Stimulated activated CD4-positive, alpha-beta T cell treated with anti-CD3 and anti-CD28 coated beads, TNF-alpha, amount 100 ng/mL, for 4 hours (primary cell): ENCODE results near the gene GRM4.

Source experiments
- DNase-seq, 3 experiments: peaks; one replicate each; pipeline ENCODE4 v3.0.0-alpha.2; 2020; ENCODE audit warnings: low read depth in 3 of 3

The GRM4 gene

DNA sequence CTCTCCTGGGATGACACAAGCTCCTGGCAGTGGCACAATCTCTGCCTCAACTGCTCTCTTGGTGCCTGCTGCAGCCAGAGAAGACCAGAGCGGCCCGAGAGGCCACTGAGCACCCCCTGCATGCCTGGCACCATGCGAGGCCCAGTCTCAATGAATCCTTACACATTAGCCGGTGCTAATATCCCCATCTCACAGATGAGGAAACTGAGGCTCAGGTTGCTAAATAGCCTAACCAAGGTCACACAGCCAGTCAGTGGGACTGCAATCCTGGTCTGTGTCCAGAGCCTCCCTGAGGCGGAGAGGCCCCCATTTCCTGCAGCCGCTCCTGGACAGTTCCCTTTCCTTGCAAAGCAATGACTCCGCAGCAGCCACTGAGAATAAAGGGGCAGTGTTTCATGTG, 81.2 kb downstream of the GRM4 start:
- DNase-seq, result no peak

DNA sequence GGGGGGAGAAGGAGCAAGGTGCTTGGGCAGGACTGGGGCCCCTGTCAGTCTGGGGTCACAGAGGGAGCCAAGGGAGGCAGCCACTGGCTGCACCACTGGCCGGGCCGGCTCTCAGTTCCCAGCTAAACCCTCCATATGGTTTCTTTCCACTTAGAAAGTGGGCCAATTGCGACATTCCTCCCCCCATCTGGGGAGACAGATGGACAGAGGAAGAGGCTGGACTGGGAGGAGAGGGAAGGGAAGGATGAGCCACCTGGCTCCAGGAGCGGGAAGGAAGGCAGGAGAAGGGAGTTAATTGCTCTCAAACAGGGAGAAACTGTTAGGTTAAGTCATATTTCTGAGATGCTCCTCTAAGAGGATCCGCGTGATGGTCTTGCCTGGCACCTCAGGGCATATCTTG, 82.2 kb downstream of the GRM4 start:
- DNase-seq, result no peak

DNA sequence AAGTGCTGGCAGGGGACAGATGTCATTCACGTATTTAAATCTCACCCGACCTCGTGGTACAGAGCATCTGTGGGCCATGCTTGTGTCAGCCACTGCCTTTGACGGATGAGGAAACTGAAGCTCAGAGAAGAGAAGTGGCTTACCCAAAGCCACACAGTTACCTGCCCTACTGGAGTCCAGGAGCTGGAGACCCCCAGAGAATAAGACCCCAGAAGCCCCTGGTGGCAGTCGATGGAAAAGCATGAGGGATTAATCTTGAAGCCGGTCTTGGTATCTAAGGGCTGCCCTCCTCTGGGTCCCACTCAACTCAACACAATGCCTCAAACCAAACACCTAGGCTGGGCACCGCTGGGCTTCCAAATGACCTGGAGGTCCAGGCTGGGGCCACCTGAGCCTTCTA, 83.1 kb downstream of the GRM4 start:
- DNase-seq, result no peak

DNA sequence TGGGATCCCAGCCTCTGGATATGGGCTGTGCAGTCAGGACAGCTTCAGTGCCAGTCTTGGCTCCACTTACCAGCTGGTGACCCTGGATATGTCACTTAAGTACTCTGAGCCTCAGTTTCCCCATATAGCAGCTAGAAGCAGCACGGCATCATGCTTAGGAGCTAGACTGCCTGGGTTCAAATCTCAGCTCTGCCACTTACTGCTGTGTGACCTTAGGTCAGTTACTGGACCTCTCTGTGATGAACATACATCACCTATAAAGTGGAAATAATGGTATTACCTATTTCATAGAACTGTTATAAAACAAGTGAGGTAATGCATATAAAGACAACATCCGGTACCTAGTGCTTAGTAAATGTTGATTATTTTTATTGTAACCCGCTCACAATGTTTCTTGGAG, 83.7 kb downstream of the GRM4 start:
- no peak for DNase-seq

DNA sequence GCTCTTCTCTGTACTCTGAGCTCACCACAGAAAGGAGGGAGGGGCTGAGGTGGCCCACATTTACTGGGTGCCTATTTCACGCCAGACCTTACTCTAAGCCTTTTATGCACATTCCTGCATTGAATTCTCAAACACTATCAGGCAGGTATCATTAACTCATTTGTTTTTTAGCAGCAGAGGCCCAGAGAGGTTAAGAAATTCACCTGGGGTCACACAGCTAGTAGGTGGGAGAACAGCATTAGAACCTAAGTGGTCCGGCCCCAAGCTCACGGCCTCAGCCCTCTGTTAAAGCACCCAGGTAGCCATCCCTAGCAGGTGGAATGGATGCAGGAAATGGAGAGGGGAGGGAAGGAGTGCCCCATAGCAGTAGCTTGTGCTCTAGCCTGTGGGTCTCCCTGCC, 84.5 kb downstream of the GRM4 start:
- no peak for DNase-seq

DNA sequence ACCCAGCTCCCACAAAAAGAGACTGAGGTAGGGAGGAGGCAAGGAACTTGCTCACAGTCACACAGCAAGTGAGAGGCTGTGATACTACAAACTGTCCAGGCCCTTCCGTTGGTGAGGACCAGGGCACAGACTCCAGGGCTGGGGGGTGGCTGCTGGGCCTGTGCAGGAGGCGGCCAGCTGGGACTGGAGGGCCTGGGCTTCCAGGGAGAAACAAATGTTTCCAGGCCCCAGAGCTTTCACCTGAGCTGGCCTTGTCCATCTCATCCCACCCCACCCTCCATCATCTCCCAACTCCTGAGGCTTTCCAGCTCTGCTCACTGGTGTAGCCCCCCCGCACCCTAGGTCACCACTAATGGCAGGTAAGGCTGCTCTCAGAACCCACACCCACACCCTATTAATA, 86.0 kb downstream of the GRM4 start:
- no peak for DNase-seq

DNA sequence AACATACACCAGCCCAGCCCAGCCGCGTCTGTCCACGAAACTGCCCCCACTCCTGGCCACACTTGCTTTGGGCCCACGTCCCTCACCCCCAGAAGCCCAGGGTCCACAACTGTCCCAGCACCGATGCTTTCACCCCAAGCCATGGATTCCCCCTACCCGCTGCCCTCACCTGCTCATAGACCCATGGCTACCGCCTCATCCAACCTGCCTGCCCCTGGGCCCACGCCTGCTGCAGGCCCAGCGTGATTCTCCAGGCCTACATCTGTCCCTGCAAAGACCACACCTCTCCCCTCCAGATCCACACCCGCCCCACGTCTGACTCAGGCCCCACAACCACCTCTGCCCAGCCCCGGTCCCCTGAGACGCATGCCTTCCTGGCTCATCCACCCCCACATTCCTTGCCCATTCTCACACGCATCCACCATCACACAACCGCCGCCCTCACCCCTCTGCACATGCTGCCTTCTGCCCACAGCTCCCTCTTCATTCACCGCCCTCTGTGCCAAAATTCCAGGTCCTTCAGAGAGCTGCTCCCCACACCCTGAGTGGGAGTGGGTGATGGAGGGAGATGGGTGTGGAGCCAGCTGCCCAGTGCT, 86.7 kb downstream of the GRM4 start:
- DNase-seq, result no peak

DNA sequence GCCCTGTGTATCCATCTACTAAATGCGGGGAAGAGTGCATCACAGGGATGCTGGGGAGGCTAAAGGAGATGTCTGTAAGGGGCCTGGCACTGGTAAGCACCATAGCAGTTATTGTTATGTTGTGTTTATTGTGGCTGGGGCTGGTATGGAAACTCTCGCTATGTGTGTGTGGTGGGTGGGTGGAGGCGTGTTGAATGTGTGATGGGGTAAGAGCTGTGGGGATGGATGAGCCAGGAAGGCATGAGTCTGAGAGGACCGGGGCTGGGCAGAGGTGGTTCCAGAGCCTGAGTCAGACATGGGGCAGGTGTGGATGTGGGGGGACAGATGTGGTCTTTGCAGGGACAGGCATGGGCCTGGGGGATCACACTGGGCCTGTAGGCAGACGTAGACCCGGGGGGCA, 88.1 kb downstream of the GRM4 start:
- no peak for DNase-seq

DNA sequence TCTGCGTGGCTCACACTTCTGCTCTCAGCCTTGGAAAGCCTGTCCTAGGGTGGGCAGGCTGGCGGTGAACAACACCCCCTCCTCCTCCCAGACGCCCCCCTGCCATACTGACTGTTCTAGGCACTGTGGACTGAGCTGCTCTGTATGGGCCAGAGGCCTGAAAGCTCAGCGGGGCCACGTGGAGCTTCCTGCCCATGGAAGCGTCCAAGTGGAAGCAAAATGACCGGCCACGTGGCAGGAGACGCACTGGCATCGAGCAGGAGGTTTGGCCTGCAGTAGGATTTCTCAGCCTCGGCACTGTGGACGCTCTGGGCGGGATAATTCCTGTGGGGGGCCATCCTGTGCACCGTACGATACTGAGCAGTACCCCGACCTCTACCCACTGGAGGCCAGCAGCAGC, 88.7 kb downstream of the GRM4 start:
- no peak for DNase-seq

DNA sequence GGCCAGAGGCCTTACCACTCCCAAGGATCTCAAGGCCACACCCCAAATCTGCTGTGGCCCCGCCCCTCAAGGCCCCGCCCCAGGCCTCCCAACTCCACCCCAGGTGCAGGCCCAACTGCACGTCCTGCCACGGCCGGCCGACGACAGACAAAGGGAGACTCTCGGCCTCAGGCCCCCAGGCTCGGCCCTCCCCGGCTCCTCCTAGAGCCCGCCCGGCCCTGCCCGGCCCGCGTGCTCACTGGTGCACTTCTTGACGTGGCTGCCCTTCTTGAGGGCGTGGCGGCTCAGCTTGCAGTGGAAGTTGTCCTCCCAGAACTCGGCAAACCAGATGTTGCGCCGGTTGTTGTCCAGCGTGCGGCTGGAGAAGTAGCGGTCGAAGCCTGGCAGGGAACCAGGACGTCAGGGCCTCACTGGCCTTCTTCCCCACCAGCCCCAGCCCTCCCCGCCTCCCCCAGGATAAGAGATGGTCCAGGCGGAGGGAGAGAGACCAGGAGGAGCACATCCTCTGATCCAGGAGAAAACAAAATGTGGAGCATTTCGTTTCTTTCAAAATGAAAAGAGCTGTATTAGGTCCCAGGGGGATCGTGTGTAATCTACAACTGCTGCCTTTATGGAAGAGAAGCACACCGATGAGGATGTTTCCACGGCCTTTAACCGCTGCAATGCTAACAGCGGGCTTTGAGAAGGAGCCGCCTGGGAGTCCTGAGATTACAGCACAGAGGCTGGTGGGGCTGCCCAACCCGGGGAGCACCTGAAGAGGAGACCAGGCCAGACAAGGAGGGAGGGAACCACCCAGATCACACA, 89.4 kb downstream of the GRM4 start:
- no peak for DNase-seq

DNA sequence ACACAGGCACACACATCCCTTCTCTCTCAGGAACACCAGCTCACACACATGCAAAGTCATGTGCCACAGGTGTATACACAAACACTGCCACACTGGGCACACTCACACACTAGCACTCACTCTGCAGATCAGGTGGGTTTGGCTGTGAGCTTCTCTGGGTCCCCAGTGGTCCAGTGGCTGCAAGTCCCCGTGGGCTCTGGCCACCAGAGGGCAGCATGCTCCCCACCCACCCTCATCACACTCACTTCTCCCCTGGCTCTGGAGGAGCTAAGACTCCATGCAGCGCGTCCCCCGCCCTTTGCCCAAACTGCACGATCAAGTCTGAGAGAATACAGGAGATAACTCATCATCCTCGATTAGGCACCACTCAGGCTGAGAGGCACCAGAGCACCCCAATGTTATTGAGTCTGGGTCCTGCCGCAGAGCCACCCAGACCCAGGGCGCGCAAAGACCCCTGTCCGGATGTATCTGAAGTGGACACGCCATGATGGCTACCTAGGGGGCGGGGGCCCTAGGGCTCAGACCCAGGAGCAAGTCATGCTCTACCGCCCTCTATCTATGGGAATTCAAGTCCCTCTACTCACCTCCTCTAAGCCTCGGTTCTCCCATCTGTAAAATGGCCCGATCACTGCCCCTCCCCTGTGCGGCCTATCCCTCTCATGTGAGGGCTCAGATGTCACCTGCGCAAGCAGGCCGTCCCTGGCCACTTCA, 90.5 kb downstream of the GRM4 start:
- DNase-seq, result peak; percentile 33 to 46 (median 44)

DNA sequence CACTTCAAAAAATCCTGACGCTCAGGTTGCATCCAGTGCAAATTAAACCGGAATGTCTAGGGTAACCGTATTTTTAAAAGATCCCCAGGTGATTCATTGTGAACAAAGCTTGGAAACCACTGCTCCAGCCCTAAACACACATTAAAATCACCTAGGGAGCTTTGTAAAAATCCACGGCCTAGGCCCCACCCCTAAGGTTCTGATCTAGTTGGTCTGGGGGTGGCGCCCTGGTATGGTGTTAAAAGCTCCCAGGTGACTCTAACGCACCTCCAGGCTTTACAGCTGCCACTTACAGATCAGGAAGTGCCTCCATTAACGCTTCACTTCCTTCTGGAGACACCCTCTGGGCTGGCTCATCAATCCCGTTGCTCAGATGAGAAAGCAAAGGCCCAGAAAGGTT, 92.2 kb downstream of the GRM4 start:
- no peak for DNase-seq

DNA sequence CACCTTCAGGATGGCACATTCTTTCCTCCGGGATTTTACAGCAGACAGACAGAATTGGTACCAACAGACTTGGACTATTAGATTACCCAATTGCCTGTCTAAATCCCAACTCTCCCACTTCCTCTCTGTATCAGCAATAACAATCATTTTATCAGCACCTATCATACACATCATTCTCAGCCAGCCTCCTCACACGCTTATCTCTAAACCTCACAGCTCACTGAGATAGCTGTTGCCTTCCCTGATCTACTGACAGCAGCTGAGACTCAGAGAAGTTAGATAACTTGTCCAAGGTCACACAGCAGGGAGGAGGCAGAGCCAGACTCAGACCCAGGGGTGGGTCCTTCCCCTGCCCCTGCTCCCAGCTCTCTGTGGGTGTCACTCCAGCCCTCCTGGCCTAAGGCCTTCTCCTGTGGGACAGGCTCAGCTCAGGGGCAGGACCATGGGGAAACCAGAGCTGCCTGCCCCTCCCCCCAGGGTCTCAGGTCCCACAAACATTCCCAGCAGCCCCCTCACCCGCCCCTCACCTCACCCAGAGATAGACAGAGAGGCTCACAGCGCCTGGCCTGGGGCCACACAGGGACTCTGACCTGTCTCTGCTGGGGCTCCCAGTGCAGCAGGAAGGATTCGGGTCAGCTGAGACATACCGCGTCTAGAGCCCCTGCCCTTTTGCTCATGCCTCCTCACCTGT, 92.8 kb downstream of the GRM4 start:
- no peak for DNase-seq

DNA sequence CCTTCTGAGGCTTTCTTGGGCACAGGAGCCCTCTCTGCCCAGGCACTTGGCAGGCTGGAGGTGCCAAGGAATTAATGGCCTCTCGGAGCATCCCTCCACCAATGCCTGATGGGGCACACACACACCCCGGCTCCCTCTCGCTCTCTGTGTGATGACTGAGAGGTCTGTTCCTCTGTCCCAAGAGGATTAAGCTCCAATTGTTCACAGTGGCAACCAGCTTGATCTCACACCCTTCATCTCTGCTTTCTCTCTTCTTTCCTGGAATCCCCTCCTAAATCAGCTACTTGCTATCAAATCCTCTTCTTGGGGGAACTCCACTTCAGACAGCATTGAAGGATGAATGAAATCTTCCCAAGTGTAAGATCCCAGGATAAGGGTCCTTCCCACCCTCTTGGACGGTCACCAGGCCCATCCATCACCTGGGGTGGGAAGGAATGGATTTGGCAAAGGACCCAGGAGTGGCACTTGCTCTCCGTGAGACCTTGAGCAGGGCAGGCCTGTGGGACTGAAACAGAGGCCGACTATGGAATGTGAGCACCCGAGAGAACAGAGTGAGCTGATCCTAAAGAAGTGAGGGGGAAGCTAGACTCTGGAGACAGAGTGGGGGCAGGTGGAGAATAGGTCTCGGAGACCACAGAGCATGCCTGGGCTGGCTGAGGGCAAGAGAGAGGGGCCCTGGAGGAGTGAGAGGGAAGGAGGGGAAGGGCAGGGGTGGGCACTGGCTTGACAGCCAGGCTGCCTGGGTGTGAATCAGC, 93.6 kb downstream of the GRM4 start:
- DNase-seq, result no peak

DNA sequence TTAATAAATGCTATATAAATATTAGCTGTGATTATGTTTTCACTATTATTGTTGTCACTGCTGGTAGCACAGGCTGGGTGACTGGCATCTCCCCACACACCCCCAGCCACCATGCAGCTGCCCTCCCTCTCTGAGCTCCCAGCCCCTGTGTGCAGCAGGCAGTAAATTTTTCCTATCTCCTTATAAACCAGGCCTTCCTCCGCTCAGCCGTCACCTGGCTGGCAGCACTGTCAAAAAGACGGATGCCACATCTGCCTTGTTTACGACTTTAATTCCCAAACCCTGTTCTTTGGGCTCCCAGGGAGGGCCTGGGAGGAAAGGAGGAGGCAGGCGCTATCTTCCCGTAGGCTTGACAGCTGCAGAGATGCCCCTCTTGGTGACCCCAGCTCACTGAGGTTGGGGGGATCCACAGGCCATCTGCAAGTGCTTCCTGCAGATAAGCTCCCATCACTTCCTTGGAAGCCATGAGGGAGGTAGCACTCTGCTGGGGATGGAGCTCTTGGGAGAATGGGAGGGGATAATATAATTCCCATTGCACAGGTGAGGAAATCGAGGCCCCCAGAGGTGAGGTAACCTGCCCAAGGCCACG, 94.5 kb downstream of the GRM4 start:
- no peak for DNase-seq

DNA sequence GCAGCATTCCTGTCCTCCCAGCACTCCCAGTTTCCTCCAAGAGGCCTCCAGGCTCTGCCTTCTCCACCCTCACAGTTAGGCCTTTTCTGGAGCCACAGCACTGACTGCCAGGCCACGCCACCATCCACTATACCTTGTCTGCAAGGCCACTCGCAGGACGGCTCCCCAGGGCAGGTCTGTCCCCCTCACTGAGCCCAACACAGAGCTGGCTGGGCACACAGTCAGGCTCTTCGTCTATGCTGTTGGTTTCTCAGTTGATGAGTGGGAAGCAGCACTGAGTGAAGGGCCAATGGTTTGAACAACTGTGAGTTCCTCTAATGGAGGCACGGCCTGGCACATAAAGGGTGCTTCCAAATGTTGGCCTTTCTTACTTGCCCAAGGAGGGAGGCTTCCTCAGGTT, 95.2 kb downstream of the GRM4 start:
- DNase-seq, result no peak

DNA sequence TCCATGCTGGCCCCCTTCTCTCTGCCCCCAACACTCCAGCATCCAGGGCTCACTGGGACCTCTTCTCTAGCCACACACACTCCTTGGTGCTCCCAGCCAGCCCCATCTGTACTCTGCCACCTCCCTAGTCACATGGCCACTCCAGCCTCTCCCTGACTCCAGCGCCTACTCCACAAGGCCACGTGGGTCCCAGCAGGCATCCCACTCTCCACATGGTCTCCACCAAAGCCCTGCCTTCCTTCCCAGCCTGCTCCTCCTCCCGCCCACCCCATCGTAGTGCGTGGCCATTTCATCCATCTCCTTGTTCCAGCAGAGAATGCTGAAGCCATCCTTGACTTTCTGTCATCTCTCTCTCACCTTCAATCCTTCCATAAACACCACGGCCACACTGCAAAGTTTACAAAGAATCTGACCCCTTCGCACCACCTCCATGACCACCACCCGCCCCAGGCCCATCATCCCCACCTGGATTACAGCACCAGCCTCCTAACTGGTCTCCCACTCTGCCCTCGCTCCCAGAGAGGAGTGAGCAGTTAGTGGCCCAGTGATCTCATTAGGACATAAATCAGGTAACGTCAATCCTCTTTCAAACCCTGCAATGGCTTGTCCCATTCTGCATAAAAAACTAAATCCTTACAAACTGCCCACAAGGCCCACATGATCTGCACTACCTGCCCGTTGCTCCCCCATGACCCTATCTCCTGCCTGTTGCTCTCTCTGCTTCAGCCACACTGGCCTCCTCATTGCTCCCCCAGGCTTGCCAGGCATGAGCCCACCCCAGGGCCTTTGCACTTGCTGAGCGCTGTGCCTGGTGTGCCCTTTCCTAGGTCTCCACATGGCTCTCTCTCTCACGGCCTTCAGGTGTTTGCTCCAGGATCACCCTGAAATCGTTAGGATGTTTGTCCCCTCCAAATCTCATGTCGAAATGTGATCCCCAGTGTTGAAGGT, 96.2 kb downstream of the GRM4 start:
- DNase-seq, result no peak

DNA sequence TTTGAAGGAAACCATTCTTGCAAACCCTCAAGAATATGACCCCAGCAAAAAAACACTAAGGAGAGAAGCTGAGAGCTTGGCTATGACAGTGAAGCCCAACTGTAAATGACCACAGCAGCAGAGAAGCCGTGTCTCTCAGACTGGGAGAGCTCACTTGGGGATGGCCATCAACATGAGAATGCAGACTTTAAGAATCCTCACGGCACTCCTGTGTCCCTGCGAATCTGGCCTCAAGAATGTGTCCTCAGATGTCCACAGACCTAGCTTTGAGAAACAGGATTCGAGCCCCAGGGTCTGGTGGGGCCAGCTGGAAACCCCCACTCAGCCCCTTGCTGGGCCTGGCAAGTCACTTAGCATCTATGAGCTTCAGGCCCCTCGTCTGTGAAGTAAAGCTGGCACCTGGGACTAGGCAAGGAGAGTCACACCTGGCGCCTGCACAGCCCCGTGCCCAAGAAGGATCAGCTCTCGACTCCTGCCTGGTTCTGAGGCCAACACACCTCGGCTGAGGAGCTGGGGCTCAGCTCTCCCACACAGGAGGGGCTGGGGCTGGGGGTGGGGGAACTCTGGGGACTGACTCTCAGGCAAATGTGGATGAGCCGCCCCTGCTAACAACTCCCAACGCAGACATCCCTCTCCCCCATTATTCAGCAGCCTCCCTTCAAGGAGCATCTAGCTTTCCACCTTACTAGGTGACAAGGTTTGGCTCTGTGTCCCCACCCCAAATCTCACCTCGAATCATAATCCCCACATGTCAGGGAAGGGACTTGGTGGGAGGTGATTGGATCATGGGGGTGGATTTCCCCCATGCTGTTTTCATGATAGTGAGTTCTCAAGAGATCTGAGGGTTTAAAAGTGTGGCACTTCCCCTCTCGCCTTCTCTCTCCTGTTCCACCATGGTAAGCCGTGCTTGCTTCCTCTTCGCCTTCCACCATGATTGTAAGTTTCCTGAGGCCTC, 97.7 kb downstream of the GRM4 start:
- DNase-seq, result no peak

DNA sequence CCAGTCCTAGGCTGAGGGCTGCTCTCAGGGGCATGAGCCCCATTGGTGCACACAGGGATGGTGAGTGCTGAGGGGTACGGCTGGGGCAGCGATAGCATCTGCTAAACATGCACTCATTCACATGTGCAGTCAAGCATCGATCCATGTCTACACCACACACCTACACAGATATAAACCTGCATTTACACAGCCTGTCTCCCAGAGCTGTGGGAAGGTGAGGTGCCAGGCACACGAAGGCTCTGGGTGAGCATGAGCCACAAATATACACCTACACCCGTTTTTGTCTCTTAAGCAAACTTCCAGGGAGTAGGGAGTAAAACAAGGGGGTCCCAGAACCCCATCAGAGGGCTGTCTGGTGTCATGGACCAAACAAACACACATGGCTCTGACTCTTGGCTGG, 99.3 kb downstream of the GRM4 start:
- no peak for DNase-seq
